ENCODE results near the gene FAM76A.

GRCh38 chr1:27686223-27686990 lies 39.4 kb upstream of the FAM76A start:
- no peak for TF ChIP-seq CTCF (conservative IDR thresholded peaks at IDR 0.05; ENCODE audit: low read length)
- TF ChIP-seq EZH2phosphoT487 (IDR thresholded peaks at IDR 0.05; ENCODE audit: borderline replicate concordance) = no peak

All from Loucy (cell line).